Measurements from ENCODE around the gene ARHGDIG. TPM values are rescaled to one million over a fixed set of nuclear protein-coding genes. Genes with fewer than 3 reads are reported as not detected.

Gene ARHGDIG
- total and polyA plus RNA-seq, 2 experiments from 2014 or later = 0.78 to 1.0 TPM

DNA sequence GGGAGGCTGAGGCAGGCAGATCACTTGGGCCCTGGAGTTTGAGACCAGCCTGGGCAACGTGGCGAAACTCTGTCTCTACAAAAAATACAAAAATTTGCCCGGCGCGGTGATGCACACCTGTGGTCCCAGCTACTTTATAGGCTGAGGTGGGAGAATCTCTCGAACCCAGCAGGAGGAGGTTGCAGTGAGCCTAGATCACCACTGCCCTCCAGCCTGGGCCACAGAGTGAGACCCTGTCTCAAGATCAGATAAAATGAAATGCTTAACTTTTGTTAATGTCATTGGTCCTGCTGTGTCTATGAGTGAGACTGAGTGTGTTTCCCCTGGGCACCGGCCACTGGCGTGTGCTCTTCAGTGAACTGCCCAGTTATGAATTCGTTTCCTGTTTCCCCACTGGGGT, 35.3 kb upstream of the ARHGDIG start (continued):
- TF ChIP-seq JUNB (IDR thresholded peaks at IDR 0.05; ENCODE audit: unreplicated experiment) = no peak
- no peak for TF ChIP-seq POLR2AphosphoS5 (IDR thresholded peaks at IDR 0.05; ENCODE audit: low read depth)
- no peak for TF ChIP-seq CREB1 (CRISPR knock-in tag; IDR thresholded peaks at IDR 0.05; ENCODE audit: low read depth)
- no peak for TF ChIP-seq NANOG (IDR thresholded peaks at IDR 0.05; ENCODE audit: borderline replicate concordance)
- TF ChIP-seq, protein P1, sequence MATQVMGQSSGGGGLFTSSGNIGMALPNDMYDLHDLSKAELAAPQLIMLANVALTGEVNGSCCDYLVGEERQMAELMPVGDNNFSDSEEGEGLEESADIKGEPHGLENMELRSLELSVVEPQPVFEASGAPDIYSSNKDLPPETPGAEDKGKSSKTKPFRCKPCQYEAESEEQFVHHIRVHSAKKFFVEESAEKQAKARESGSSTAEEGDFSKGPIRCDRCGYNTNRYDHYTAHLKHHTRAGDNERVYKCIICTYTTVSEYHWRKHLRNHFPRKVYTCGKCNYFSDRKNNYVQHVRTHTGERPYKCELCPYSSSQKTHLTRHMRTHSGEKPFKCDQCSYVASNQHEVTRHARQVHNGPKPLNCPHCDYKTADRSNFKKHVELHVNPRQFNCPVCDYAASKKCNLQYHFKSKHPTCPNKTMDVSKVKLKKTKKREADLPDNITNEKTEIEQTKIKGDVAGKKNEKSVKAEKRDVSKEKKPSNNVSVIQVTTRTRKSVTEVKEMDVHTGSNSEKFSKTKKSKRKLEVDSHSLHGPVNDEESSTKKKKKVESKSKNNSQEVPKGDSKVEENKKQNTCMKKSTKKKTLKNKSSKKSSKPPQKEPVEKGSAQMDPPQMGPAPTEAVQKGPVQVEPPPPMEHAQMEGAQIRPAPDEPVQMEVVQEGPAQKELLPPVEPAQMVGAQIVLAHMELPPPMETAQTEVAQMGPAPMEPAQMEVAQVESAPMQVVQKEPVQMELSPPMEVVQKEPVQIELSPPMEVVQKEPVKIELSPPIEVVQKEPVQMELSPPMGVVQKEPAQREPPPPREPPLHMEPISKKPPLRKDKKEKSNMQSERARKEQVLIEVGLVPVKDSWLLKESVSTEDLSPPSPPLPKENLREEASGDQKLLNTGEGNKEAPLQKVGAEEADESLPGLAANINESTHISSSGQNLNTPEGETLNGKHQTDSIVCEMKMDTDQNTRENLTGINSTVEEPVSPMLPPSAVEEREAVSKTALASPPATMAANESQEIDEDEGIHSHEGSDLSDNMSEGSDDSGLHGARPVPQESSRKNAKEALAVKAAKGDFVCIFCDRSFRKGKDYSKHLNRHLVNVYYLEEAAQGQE (IDR thresholded peaks at IDR 0.05; ENCODE audit: unreplicated experiment) = no peak
- no peak for TF ChIP-seq EZH2 (IDR thresholded peaks at IDR 0.05; ENCODE audit: low read depth, unreplicated experiment)
- no peak for TF ChIP-seq ZNF114 (CRISPR knock-in tag; IDR thresholded peaks at IDR 0.05)

- ATAC-seq (no peak), DNase-seq (ENCODE audit: low spot score) (no peak)
- Histone ChIP-seq H3K9me2 (ENCODE audit: insufficient read depth) (no peaks in the 10 kb centered on the region), H3K27me3 (ENCODE audit: insufficient read depth) (no peaks in the 10 kb centered on the region), H3K27ac (ENCODE audit: low read depth) (no peak overlapping the region), H3K36me3 (ENCODE audit: insufficient read depth) (no peaks in the 10 kb centered on the region), H2AFZ (no peak overlapping the region), H3K4me1 (ENCODE audit: insufficient read depth) (no peaks in the 10 kb centered on the region), H3K4me2 (no peak overlapping the region), H3F3A (replicated peaks; ENCODE audit: low read depth) (0 out of 2 replicates have a peak, but pooled peaks cover 4% of the 10 kb centered on the region), H3K79me2 (replicated peaks; ENCODE audit: insufficient read depth) (peaks cover 11% of the 10 kb centered on the region), H4K20me1 (replicated peaks; ENCODE audit: insufficient read depth) (peaks cover 6% of the 10 kb centered on the region), H3K4me3 (no peak overlapping the region)
- peaks cover 10% of the 10 kb centered on the region for H3K27me3 Mint-ChIP-seq (ENCODE audit: insufficient read depth, low read depth, poor library complexity)
- no peak overlapping the region for H3K27ac Mint-ChIP-seq
- H3K4me1 Mint-ChIP-seq = peaks cover 4% of the 10 kb centered on the region; the same call in 2 of the 3 replicates
- H3K36me3 Mint-ChIP-seq (ENCODE audit: low read depth) = peaks cover 9% of the 10 kb centered on the region; the same call in 2 of the 3 replicates
- no peak overlapping the region for H3K4me3 Mint-ChIP-seq
- no peaks in the 10 kb centered on the region for H3K9me3 Mint-ChIP-seq
- TF ChIP-seq ZNF462 (CRISPR knock-in tag; IDR thresholded peaks at IDR 0.05) (no peak), ZNF331 (CRISPR knock-in tag; IDR thresholded peaks at IDR 0.05; ENCODE audit: low read depth) (no peak), ETS1 (IDR thresholded peaks at IDR 0.05) (no peak), JUNB (IDR thresholded peaks at IDR 0.05; ENCODE audit: unreplicated experiment) (no peak), CREB1 (CRISPR knock-in tag; IDR thresholded peaks at IDR 0.05; ENCODE audit: low read depth) (no peak), EZH2phosphoT487 (IDR thresholded peaks at IDR 0.05; ENCODE audit: unreplicated experiment) (no peak)
- TF ChIP-seq, protein P1 (IDR thresholded peaks at IDR 0.05; ENCODE audit: unreplicated experiment) = no peak
These were observed 33.4 kb upstream of the ARHGDIG start for GRCh38 chr16:247027-247426.

Data from GM23338 (cell line).